Activated CD8-positive, alpha-beta T cell treated with anti-CD3 and anti-CD28 coated beads, Interleukin-2, amount 10 ng/mL, durations not matched to agents 7 days and 5 days (primary cell): Measurements from ENCODE around the gene CACTIN. TPM values are rescaled to one million over a fixed set of nuclear protein-coding genes. Genes with fewer than 3 reads are reported as not detected.

Experiments
- ATAC-seq: fragments of 150-1000 bp; cut with Tn5 transposase; one replicate; pipeline ENCODE4 v1.10.0; 2021; ENCODE audit warnings: moderate library complexity
- CTCF ChIA-PET: fragments of 350-600 bp; sonication (Branson Sonifier 250); formaldehyde crosslinking; loops from one replicate; lab custom pipeline; 2021; ENCODE audit warnings: antibody characterized with exemption; lab: Charles Lee
- POLR2A ChIA-PET: fragments of 350-600 bp; sonication (Branson Sonifier 250); formaldehyde crosslinking; loops from one replicate; lab custom pipeline; 2021; ENCODE audit warnings: antibody characterized with exemption; lab: Charles Lee
- DNase-seq: peaks from one replicate; pipeline ENCODE4 v3.0.0-alpha.2; 2020
- H3K27ac Mint-ChIP-seq: one replicate; pipeline ENCODE4 v1.8.0; 2021; ENCODE audit warnings: mild to moderate bottlenecking, mixed read lengths
- H3K27me3 Mint-ChIP-seq: one replicate; pipeline ENCODE4 v1.8.0; 2021; ENCODE audit warnings: low read depth, mixed read lengths
- H3K36me3 Mint-ChIP-seq: one replicate; pipeline ENCODE4 v1.8.0; 2021; ENCODE audit warnings: low read depth, mixed read lengths
- H3K4me1 Mint-ChIP-seq: one replicate; pipeline ENCODE4 v1.8.0; 2021; ENCODE audit warnings: low read depth, mixed read lengths
- H3K4me3 Mint-ChIP-seq: one replicate; pipeline ENCODE4 v1.8.0; 2021; ENCODE audit warnings: mild to moderate bottlenecking, mixed read lengths
- H3K9me3 Mint-ChIP-seq: one replicate; pipeline ENCODE4 v1.8.0; 2022; ENCODE audit warnings: mixed read lengths; ENCODE audit not compliant: insufficient read depth
- total RNA-seq, 2 experiments: library from RNA; stranded (reverse); gene quantifications; one replicate each; pipeline ENCODE4 v1.2.3, GENCODE V29; 2021

Gene CACTIN
- total RNA-seq, 2 experiments from 2014 or later, result 31.2 to 37.0 TPM

DNA sequence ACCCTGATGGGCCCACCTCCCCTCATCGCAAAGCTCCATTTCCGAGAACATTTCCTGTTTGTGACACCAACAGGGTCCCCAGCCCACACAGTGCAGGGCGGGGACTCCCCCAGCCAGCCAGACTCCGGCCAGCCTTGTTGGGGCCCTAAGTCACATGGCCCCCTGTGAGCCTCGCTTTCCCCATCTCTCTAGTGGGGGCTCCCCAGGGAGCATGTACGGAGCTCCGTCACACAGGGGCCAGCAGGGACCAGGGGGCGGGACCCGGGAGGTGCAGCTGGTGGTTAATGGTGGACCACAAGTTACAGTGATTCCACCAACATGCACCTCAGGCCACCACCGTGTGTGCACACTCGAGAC, 21.6 kb downstream of the CACTIN start:
- ChIA-PET CTCF (interaction anchor here (0.8 to 1.8 kb wide), 3 partner anchors 16 to 60 kb away, joined by 3 to 5 read pairs (median 5); no protein-coding TSS in a partner anchor), POLR2A (interaction anchor here (0.8 to 1.1 kb wide), 3 partner anchors 13 to 48 kb away, joined by 3 read pairs; partner anchors contain the start of gene MFSD12)
- no peaks in the 10 kb centered on the region for H3K27me3 Mint-ChIP-seq
- peak; percentile 57 for DNase-seq
- peak; percentile 50 for ATAC-seq
- no peak overlapping the region for H3K27ac Mint-ChIP-seq
- H3K36me3 Mint-ChIP-seq, result no peaks in the 10 kb centered on the region
- H3K4me1 Mint-ChIP-seq, result peaks cover 19% of the 10 kb centered on the region
- no peak overlapping the region for H3K4me3 Mint-ChIP-seq
- no peaks in the 10 kb centered on the region for H3K9me3 Mint-ChIP-seq

DNA sequence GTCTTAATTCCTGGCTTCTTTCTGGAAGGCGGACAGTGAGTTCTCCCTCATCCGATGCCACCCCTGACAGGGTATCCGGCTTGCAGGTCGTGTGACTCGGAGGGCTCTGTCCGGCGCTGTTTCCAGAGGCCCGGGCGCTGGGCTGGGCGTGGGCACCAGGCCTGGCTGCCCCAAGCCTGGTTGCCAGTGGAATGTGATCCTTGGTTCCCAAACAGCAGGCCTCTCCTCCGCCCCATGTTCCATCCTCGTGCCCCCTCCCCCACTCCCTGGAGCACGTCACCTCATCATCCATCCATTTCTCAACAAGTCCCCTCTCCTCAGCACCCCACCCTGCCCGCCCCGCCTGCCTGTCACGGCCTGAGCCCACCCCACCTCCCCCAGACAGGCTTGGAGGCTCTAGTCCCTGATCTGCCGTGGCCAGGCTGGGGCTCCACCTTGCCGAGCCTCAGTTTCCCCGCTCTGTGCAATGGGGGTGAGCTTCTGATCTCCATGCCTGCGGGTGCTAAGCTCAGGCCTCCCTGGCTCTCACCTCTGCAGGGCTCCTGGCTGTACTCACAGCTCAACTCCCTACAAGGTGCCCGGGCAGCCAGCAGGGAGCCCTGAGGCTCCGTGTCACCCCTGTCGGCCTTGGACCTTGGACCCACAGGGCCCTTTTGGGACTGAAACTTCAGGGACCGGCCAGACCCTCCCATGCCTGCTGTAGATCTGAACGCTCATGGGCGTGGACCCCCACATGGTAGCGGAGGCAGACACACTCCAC, 22.2 kb downstream of the CACTIN start:
- POLR2A ChIA-PET, result interaction anchor here (0.8 to 1.1 kb wide), 3 partner anchors 13 to 47 kb away, joined by 3 read pairs; partner anchors contain the start of gene MFSD12
- Mint-ChIP-seq H3K36me3 (no peaks in the 10 kb centered on the region), H3K4me1 (peaks cover 16% of the 10 kb centered on the region), H3K9me3 (no peaks in the 10 kb centered on the region), H3K27ac (no peak overlapping the region), H3K4me3 (peak overlapping the region; percentile 27), H3K27me3 (no peaks in the 10 kb centered on the region)
- CTCF ChIA-PET, result interaction anchor here (0.8 to 1.8 kb wide), 3 partner anchors 16 to 59 kb away, joined by 3 to 5 read pairs (median 5); no protein-coding TSS in a partner anchor
- DNase-seq (no peak), ATAC-seq (peak; percentile 8)

DNA sequence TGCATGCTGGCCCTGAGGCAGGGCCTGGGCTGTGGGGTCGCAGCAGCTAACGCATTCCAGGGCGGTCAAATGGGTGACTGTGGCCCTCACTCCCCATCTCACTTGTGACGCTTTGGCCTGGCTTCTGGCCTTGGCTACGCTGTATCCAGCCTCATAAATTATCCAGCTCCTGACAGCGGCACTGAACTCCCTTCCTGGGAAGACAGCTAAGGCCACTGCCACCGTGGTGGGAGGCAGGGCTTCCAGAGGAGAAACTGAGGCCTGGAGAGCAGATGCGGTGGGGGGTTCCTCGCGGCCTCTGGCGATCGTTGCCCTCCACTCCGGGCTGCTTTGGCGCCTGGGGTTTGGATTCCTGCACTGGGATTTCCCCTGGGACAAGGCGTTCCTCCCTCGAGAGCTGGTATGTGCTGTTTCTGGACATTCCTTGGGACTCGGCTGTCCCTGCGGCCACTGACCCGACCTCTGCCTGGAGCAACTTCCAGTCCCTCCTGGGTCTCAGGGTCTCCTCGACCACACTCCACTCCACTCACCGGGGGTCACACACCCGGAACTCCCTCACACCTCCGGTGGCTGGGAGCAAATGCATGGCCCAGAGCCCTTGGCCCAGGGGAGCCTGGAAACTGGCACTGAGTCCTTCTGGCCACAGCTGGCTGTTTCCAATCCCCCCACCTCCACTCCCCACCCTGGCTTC, 23.3 kb downstream of the CACTIN start:
- CTCF ChIA-PET, result interaction anchor here (1.8 kb wide), 1 partner anchor 58 kb away, joined by 5 read pairs; no protein-coding TSS in a partner anchor
- Mint-ChIP-seq H3K27me3 (no peaks in the 10 kb centered on the region), H3K4me1 (peaks cover 11% of the 10 kb centered on the region), H3K36me3 (no peaks in the 10 kb centered on the region), H3K9me3 (no peaks in the 10 kb centered on the region), H3K4me3 (no peak overlapping the region), H3K27ac (no peak overlapping the region)
- ATAC-seq (no peak), DNase-seq (no peak)
- POLR2A ChIA-PET, result no interaction called here

DNA sequence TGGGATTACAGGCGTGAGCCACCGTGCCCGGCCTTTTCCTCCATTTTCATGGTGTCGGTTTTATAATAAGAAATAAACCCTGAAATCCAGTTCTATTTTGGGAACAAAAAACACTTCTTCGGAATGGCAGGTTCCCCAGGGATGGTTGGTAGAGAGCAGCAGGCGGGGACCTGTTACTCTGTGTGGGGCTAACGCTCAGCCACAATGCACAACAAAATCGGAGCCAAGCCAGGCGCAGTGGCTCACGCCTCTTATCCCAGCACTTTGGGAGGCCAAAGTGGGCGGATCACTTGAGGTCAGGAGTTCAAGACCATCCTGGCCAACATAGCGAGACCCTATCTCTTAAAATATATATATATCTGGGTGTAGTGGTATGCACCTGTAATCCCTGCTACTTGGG, 25.6 kb downstream of the CACTIN start:
- no peak for ATAC-seq
- Mint-ChIP-seq H3K27ac (no peak overlapping the region), H3K9me3 (no peaks in the 10 kb centered on the region), H3K4me1 (no peaks in the 10 kb centered on the region), H3K36me3 (no peaks in the 10 kb centered on the region), H3K4me3 (no peak overlapping the region), H3K27me3 (no peaks in the 10 kb centered on the region)
- POLR2A ChIA-PET, result no interaction called here
- DNase-seq, result no peak
- CTCF ChIA-PET, result no interaction called here

DNA sequence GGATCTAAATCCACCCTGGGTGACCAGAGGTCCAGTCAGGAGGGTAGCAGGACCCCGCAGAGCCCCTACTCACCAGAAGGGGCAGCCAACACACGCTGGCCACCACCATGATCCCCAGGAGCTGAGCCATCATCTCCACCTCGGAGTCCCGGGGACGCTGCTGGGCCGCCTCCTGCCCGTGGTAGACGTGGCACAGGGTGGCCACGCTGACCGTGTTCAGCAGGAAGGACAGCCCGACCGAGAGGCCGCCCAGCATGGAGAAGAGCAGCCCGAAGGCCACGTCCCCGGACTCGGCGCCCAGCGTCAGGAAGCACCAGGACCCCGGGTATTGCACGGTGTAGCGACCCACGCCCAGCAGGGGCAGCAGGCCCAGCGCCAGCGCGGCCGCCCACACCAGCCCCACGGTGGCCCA, 26.8 kb downstream of the CACTIN start:
- CTCF ChIA-PET, result no interaction called here
- H3K9me3 Mint-ChIP-seq, result no peaks in the 10 kb centered on the region
- no peak overlapping the region for H3K27ac Mint-ChIP-seq
- H3K27me3 Mint-ChIP-seq, result no peaks in the 10 kb centered on the region
- H3K4me1 Mint-ChIP-seq, result no peaks in the 10 kb centered on the region
- no peaks in the 10 kb centered on the region for H3K36me3 Mint-ChIP-seq
- no peak for ATAC-seq
- no peak overlapping the region for H3K4me3 Mint-ChIP-seq
- no peak for DNase-seq
- POLR2A ChIA-PET, result no interaction called here

DNA sequence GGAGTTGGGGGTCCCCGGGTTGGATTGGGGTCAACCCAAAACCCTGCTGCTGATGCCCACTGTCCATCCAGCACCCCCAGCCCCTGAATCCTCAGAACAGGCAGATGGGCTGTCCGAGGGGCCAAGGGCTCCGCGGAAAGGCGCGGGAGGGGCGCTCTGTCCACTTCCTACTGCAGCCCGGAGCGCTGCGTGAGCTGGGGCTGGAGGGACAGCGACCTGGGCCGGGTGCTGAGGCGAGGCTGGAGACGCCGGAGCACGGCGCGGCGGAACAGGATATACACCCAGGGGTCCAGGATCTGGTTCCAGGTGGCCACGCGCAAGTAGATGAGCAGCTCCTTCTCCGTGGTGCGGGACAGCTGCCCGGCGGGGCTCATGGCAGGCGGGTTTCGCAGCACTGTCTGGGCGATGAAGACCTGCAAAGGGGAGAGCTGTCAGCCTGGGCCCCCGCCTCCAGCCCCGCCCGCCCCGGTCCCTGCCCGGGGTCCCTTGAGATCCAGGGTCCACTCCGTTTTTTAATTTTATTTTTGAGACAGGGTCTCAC, 31.0 kb downstream of the CACTIN start:
- Mint-ChIP-seq H3K36me3 (no peaks in the 10 kb centered on the region), H3K4me3 (no peak overlapping the region), H3K27me3 (peaks cover 2% of the 10 kb centered on the region), H3K27ac (no peak overlapping the region), H3K4me1 (no peaks in the 10 kb centered on the region), H3K9me3 (no peaks in the 10 kb centered on the region)
- ChIA-PET CTCF (no interaction called here), POLR2A (no interaction called here)
- no peak for DNase-seq
- no peak for ATAC-seq

DNA sequence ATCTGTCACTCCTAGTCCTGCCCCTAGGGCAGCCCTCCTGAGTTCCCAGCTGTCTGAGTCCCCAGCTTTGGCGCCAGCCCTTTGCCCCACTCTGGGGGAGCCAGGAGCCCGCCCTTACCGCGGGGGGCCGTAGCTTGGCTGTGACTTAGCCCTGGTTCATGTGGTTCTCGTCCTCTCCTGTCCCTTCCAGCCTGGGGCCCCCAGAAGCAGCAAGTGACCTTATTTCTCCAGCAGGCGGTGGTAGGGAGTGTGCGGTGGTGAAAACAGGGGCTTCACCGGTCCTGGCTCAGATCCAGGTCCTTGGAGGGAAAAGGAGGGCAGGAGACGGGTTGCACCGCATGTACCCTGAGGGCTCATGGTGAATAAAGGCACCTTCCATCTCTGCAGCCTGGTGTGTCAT, 33.4 kb downstream of the CACTIN start:
- no peaks in the 10 kb centered on the region for H3K9me3 Mint-ChIP-seq
- no peak overlapping the region for H3K4me3 Mint-ChIP-seq
- no peak for ATAC-seq
- H3K36me3 Mint-ChIP-seq, result no peaks in the 10 kb centered on the region
- H3K27ac Mint-ChIP-seq, result no peak overlapping the region
- ChIA-PET CTCF (no interaction called here), POLR2A (no interaction called here)
- no peaks in the 10 kb centered on the region for H3K4me1 Mint-ChIP-seq
- peaks cover 2% of the 10 kb centered on the region for H3K27me3 Mint-ChIP-seq
- no peak for DNase-seq

DNA sequence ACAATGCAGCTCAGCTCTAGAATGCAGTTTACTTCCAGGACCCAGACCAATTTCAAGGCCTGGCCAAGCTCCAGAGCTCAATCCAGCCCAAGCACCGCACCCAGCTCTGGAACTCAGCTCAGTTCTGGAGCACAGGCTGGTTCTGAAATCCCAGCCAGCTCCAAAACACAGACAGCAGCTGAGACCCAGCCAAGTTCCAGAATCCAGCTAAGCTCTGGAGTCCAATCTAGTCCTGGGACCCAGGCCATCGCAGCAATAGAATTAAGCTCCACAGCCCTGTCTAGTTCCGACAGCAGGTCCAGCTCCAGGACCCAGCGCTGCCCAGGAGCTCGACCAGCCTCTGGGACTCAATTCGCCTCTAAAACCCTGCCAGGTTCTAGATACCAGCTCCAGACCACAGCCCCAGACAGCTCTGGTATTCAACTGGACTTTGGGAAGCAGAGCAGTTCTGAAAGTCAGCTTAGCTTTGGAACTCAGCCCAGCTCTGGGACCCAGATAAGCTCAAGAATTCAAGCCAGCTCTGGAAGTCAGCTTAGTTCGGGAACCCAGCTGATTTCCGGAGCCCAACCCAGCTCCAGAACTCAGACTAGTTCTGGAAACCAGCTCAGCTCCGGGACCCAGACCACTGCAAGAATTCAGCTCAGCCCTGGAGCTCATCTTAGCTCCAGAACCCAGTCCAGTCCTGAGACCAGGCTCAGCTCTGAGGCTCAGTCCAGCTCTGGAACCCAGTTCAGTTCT, 34.5 kb downstream of the CACTIN start:
- DNase-seq (no peak), ATAC-seq (no peak)
- Mint-ChIP-seq H3K36me3 (no peaks in the 10 kb centered on the region), H3K9me3 (no peaks in the 10 kb centered on the region), H3K4me3 (no peak overlapping the region), H3K4me1 (no peaks in the 10 kb centered on the region), H3K27ac (no peak overlapping the region), H3K27me3 (peaks cover 2% of the 10 kb centered on the region)
- POLR2A ChIA-PET, result interaction anchor here (0.7 to 0.9 kb wide), 2 partner anchors 13 to 16 kb away, joined by 3 read pairs; no protein-coding TSS in a partner anchor
- CTCF ChIA-PET, result interaction anchor here (0.8 to 1.4 kb wide), 3 partner anchors 9 to 119 kb away, joined by 3 read pairs; no protein-coding TSS in a partner anchor

DNA sequence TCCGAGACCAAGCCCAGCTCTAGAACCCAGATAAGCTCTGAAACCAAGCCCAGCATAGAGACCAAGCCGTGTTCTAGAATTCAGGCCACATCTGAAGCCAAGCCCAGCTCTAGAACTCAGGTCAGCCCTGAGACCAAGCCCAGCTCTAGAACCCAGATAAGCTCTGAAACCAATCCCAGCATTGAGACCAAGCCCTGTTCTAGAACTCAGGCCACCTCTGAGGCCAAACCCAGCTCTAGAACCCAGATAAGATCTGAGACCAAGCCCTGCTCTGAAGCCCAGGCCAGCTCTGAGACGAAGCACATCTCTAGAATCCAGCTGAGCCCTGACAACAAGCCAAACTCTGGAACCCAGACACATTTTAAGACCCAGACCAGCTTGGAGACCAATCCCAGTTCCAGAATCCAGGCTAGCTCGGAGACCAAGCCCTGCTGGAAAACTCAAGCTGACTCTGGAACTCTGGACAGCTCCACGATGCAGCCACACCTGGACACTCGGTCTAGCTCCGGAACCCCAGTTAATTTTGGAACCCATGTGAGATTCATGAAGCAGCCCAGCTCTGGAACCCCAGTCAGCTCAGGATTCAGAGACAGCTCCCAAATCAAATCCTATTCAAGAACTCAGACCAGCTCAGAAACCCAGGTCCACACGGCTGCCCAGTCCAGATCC, 35.5 kb downstream of the CACTIN start:
- Mint-ChIP-seq H3K4me3 (no peak overlapping the region), H3K4me1 (no peaks in the 10 kb centered on the region), H3K9me3 (no peaks in the 10 kb centered on the region), H3K27ac (no peak overlapping the region), H3K36me3 (no peaks in the 10 kb centered on the region), H3K27me3 (peaks cover 2% of the 10 kb centered on the region)
- POLR2A ChIA-PET, result interaction anchor here (0.7 to 0.9 kb wide), 3 partner anchors 13 to 91 kb away, joined by 3 read pairs; partner anchors contain the start of gene DOHH
- ATAC-seq, result no peak
- DNase-seq, result no peak
- CTCF ChIA-PET, result interaction anchor here (0.7 to 1.4 kb wide), 5 partner anchors 9 to 118 kb away, joined by 3 read pairs; no protein-coding TSS in a partner anchor

DNA sequence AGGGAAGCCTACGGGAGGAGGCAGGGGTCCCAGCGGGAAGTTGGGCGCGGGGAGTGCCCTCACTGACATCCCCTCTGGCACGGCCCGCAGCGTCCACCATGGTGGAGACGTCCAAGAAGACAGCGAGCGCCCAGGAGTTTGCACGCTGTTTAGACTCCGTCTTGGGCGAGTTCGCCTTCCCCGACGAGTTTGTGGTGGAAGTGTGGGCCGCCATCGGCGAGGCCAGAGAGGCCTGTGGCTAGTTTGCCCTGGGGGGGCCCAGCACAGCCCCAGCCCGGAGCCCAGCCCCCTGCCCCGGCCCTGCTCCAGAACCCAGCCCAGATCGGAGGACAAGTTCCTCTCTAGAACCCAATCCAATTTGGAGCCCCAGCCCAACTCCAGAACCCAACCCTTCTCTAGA, 36.6 kb downstream of the CACTIN start:
- H3K36me3 Mint-ChIP-seq, result no peaks in the 10 kb centered on the region
- ATAC-seq (no peak), DNase-seq (no peak)
- CTCF ChIA-PET, result no interaction called here
- H3K4me1 Mint-ChIP-seq, result no peaks in the 10 kb centered on the region
- no peaks in the 10 kb centered on the region for H3K9me3 Mint-ChIP-seq
- peaks cover 2% of the 10 kb centered on the region for H3K27me3 Mint-ChIP-seq
- no peak overlapping the region for H3K27ac Mint-ChIP-seq
- no peak overlapping the region for H3K4me3 Mint-ChIP-seq
- POLR2A ChIA-PET, result no interaction called here

DNA sequence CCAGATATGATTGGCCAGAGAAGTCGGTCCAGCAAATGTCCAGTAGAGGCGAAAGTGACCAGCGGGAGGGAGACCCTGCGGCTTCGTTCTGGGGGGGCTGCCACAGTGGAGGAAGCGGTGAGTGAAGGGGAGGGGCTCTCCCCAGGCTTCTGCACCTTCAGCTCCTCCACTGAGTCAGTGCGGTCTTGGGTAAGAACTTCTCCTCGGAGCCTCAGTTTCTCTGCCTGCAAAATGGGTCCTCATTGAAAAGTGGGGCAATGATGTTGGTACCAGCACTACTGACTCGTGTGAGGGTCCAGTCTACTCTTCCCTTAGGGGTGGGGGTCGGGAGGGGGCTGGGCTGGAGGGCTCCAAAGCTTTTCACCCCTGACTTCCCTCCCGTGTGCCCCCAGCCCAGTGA, 37.2 kb downstream of the CACTIN start:
- Mint-ChIP-seq H3K27me3 (peaks cover 2% of the 10 kb centered on the region), H3K4me3 (no peak overlapping the region), H3K9me3 (no peaks in the 10 kb centered on the region), H3K36me3 (no peaks in the 10 kb centered on the region), H3K27ac (no peak overlapping the region), H3K4me1 (no peaks in the 10 kb centered on the region)
- no peak for DNase-seq
- CTCF ChIA-PET, result no interaction called here
- ATAC-seq, result no peak
- POLR2A ChIA-PET, result no interaction called here
